Adrenal gland (tissue), 12 donors: ENCODE results near the gene TUBA3D. TPM values are rescaled to one million over a fixed set of nuclear protein-coding genes. Genes with fewer than 3 reads are reported as not detected.
"Not testable (repeated sequence)": the region's sequence is repeated elsewhere in the genome, so short reads cannot be mapped to it uniquely, and the experiment has no call there.

Source experiments
- DNase-seq, 7 donors: peaks; one replicate each; pipeline ENCODE4 v3.0.0-alpha.2; 2019 to 2020
- H3K27ac ChIP-seq, 5 donors: fragments of 200-600 bp; sonication (generic) in 4 of 5; 1 replicate in 3 of 5; 2 replicates in 2 of 5; pipeline versions ENCODE4 v1.5.1 to v1.8.0; 2016 to 2020; ENCODE audit warnings: mild to moderate bottlenecking in 1 of 5
- H3K27me3 ChIP-seq: fragments of 200-600 bp; 2 replicates; pipeline ENCODE4 v1.8.0; 2021
- H3K36me3 ChIP-seq, 2 donors: fragments of 200-600 bp; replicated peaks in 1 of 2; 1 replicate in 1 of 2; 2 replicates in 1 of 2; pipeline versions ENCODE4 v1.5.1 to v1.8.0; 2018 to 2022
- H3K4me1 ChIP-seq, 2 donors: fragments of 200-600 bp; replicated peaks in 1 of 2; 1 replicate in 1 of 2; 2 replicates in 1 of 2; pipeline versions ENCODE4 v1.5.1 to v1.8.0; 2018 to 2021
- H3K4me3 ChIP-seq, 4 donors: fragments of 200-600 bp; sonication (generic) in 3 of 4; one replicate each; pipeline ENCODE4 v1.5.1; 2016 to 2018
- H3K9me3 ChIP-seq, 3 donors: fragments of 200-600 bp; sonication (generic) in 1 of 3; replicated peaks in 1 of 3; 1 replicate in 2 of 3; 2 replicates in 1 of 3; pipeline versions ENCODE4 v1.5.1 to v1.8.0; 2016 to 2021
- POLR2A ChIP-seq, 2 donors: fragments of 450-650 bp; IDR thresholded peaks; one replicate each; pipeline ENCODE4 v1.6.1; 2017; ENCODE audit warnings: antibody characterized with exemption in 2 of 2, mild to moderate bottlenecking in 2 of 2, moderate library complexity in 1 of 2
- WGBS, 4 donors: extraction: QIAGEN DNeasy Blood & Tissue Kit in 2 of 4; methylation state at CpG; one replicate each; pipeline versions ENCODE4 v1.1.5 to v1.1.7; 2013 to 2017; 5-methylcytosine and 5-hydroxymethylcytosine counted together
- intact Hi-C, 2 donors: fragments of 100-400 bp; cut with DNase I; formaldehyde crosslinking; loops; one replicate each; pipeline versions ENCODE4 v1.14.1 to v1.15.0; 2022 to 2023
- polyA plus RNA-seq, 3 donors: library from polyadenylated mRNA; stranded (reverse); fragments of 200-250 nt in 2 of 3; fragments of 350-450 nt in 1 of 3; fragmentation: Illumina TruSeq in 1 of 3; extraction: RNeasy Lipid Tissue Mini Kit (QIAGEN cat#74804) in 1 of 3; gene quantifications; one replicate each; pipeline ENCODE4 v1.2.3, GENCODE V29; 2013 to 2014
- total RNA-seq, 9 donors: library from RNA; depleted of rRNA in 4 of 9; stranded (reverse); fragments of >200 nt in 4 of 9; fragments of 120-200 nt in 1 of 9; fragmentation: NEBNext Ultra II Directional in 1 of 9; extraction: Animal tissue kit (Norgen Biotek cat#: 25700) in 1 of 9; gene quantifications; one replicate each; pipeline versions ENCODE4 v1.1.0 to v1.2.4, GENCODE V29; 2013 to 2023
- TF ChIP-seq, protein P1 (sequence below), 6 experiments: fragments of 450-650 bp in 4 of 6; fragments of 200-600 bp in 2 of 6; sonication (generic) in 1 of 6; IDR thresholded peaks; 1 replicate in 5 of 6; 2 replicates in 1 of 6; pipeline versions ENCODE4 v1.5.1 to v1.8.0; 2016 to 2021; ENCODE audit warnings: antibody characterized with exemption in 6 of 6, mild to moderate bottlenecking in 2 of 6, moderate library complexity in 1 of 6
- donor health status: healthy with polysubstance abuse.
- donor health status: Bipolar disorder and iron deficiency.
- donor health status: DM: yes; HTN: yes; CAD: no.
- donor health status: DM: no; HTN: no; CAD: no.
- donor health status: DM: no; HTN: no; CAD: no.
- donor health status: DM: yes; HTN: yes; CAD: no.

TUBA3D gene
- total and polyA plus RNA-seq, 12 donors = 0.10 TPM; not detected in 11

DNA sequence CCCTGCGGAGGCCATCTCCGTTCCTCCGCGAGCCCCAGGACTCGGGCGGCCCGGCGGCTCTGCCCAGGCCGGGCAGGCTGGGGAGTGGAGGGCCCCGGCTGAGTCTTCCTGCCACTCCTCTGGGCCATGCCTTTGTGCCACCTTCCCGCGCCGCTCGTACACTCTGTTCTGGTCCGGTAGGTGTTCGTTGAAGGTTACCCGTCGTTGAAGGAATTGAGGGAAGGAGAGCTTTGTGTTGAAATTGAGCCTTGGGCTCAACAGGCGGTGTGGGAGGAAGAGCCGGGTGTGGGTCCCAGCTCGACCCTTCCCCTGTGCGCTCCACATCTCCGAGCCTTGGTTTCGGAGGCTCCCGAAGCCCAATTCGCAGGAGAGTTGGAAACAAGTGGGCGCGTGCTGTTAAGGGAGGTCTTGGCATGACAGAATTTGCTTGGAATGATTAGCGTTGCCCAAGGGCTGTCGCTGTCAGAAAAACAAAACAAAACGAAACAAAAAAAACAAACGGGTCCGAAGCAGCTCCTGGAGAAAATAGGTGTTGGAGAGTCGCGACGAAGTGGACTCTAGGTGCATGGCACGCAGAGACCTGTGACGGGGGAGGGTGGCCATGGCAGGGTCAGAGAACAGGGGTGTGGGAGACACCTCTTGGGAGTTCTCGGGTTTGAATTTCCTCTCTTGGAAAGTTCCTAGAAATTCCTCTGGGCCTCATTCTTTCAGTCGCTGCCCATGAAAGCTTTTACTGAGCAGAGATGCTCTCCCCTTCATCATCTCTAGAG, 17.5 kb downstream of the TUBA3D start:
- H3K36me3 ChIP-seq = no peaks in the 10 kb centered on the region
- H3K27me3 ChIP-seq = no peaks in the 10 kb centered on the region
- peaks cover 14 to 18% of the 10 kb centered on the region in 2 donors for H3K4me1 ChIP-seq
- 0 to 1% (median 0%) methylated on average over 21 to 40 of the region's 40 CpGs for WGBS, 4 donors
- no peak for DNase-seq
- TF ChIP-seq, protein P1, sequence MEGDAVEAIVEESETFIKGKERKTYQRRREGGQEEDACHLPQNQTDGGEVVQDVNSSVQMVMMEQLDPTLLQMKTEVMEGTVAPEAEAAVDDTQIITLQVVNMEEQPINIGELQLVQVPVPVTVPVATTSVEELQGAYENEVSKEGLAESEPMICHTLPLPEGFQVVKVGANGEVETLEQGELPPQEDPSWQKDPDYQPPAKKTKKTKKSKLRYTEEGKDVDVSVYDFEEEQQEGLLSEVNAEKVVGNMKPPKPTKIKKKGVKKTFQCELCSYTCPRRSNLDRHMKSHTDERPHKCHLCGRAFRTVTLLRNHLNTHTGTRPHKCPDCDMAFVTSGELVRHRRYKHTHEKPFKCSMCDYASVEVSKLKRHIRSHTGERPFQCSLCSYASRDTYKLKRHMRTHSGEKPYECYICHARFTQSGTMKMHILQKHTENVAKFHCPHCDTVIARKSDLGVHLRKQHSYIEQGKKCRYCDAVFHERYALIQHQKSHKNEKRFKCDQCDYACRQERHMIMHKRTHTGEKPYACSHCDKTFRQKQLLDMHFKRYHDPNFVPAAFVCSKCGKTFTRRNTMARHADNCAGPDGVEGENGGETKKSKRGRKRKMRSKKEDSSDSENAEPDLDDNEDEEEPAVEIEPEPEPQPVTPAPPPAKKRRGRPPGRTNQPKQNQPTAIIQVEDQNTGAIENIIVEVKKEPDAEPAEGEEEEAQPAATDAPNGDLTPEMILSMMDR (IDR thresholded peaks at IDR 0.05) = no peak
- TF ChIP-seq POLR2A (IDR thresholded peaks at IDR 0.05) = no peak
- peak overlapping the region; percentile 62 to 98 (median 87) for H3K27ac ChIP-seq
- no peaks in the 10 kb centered on the region for H3K9me3 ChIP-seq
- H3K4me3 ChIP-seq = peak overlapping the region; percentile 21 to 99 (median 56)
- intact Hi-C loops = loop anchor here (5.0 to 10.0 kb wide), 2 partner anchors 79 to 179 kb away; no protein-coding TSS in a partner anchor

DNA sequence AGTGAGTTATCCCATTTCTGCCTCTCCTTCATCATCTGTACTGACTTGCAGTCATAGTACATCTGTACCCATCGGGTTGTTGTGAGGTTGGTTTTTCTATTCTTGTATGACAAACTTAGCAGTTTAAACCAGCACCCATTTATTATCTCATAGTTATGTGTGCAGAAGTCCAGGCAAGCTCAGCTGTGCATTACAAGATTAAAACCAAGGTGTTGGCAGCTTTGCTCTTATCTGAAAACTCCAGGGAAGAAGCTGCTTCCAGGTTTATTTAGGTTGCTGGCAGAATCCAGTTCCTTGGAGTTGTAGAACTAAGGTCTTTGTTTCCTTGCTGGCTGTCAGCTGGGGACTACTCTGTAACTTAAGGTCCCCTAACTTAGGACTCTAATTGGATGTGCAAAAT, 19.6 kb downstream of the TUBA3D start:
- not testable (repeated sequence) for H3K27me3 ChIP-seq, H3K27ac ChIP-seq, H3K9me3 ChIP-seq, DNase-seq, H3K4me3 ChIP-seq
- WGBS, 4 donors = 73 to 95% (median 89%) methylated on average over 1 of the region's 1 CpG
- peaks cover 17 to 18% of the 10 kb centered on the region in 2 donors for H3K4me1 ChIP-seq
- intact Hi-C loops = loop anchor here in 1 of 2 donors (10.0 kb wide), 1 partner anchor 81 kb away; no protein-coding TSS in a partner anchor
- H3K36me3 ChIP-seq = peaks cover 0 to 11% of the 10 kb centered on the region in 2 donors

DNA sequence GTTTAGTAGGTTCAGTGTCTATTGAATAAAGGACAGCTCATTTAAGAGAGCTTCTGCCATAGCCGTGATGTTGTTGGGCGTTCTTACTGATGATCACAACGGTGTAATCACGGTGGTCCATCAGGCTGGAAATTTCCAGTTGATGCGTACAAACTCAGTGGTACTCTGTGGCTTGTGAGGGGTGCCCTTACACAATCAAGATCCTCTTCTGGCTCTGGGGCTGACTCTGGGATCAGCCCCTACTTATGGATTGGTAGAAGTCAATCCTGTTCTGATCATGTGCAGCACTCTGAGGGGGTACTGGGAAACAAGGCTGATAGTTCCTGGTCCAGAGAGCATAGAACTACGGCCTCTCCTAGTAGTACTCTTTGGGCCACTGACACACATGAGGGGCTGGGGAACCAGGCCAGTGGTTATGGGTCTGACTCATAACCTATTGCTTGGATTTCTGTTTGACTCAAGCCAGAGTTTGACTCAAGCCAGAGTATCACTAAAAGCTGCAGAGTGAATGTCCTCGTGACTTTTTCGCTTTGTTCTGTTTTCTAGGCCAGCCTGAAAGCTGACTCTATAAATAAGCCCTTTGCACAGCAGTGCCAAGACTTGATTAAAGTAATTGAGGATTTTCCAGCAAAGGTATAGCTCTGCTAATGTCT, 22.5 kb downstream of the TUBA3D start:
- TF ChIP-seq POLR2A (IDR thresholded peaks at IDR 0.05) = peak in 1 of 2 donors; percentile 28
- DNase-seq = peak; percentile 62 to 83 (median 74)
- Histone ChIP-seq H3K27ac (peak overlapping the region in 3 of 5 donors; percentile 13 to 65 (median 52)), H3K36me3 (peaks cover 0 to 34% of the 10 kb centered on the region in 2 donors), H3K4me1 (peaks cover 11 to 17% of the 10 kb centered on the region in 2 donors)
- 53 to 71% (median 59%) methylated on average over 8 of the region's 8 CpGs for WGBS, 4 donors
- H3K9me3 ChIP-seq, H3K27me3 ChIP-seq, H3K4me3 ChIP-seq: not testable (repeated sequence)
- intact Hi-C loops = loop anchor here in 1 of 2 donors (10.0 kb wide), 1 partner anchor 84 kb away; no protein-coding TSS in a partner anchor

DNA sequence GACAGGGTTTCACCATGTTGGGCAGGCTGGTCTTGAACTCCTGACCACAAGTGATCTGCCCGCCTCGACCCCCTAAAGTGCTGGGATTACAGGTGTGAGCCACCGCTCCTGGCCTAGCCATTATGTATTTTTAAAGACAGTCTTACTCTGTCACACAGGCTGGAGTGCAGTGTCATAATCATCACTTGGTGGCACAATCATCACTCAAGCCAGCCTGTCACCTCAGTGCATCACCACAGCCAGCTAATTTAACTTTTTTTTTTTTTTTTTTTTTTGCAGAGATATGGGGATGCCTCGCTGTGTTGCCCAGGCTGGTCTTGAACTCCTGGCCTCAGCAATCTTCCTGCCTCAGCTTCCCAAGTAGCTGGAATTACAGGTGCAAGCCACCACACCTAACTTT, 27.7 kb downstream of the TUBA3D start:
- H3K4me1 ChIP-seq, H3K27ac ChIP-seq, H3K9me3 ChIP-seq, intact Hi-C loops, H3K4me3 ChIP-seq, DNase-seq, H3K27me3 ChIP-seq: not testable (repeated sequence)
- peaks cover 0 to 76% of the 10 kb centered on the region in 2 donors for H3K36me3 ChIP-seq
- 87 to 97% (median 92%) methylated on average over 2 to 4 of the region's 4 CpGs for WGBS, 4 donors

DNA sequence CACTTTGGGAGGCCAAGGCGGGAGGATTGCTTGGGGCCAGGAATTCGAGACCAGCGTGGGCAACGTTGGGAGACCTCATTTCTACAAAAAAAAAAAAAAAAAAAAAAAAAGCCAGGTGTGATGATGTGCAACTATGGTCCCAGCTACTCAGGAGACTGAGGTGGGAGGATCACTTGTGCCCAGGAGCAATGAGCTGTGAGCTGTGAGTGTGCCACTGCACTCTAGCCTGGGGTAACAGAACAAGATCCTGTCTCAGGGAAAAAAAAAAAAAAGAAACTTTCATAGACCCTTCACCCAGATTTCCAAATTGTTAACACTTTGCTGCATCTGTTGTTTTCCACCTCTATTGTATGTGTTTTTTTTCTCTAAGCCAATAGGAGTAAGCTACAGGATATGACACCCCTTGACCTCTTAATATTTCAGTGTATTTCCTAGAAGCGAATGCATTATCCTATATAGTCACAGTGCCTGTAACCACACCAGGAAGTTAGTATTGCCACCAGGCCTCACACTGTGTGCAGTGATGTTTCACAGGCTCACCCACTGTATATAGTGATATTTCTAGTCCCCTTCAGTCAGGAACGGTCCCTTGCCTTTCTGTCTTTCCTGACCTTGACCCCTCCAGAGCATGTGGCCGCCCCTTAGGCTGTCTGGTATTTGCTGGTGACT, 28.3 kb downstream of the TUBA3D start:
- DNase-seq, H3K4me3 ChIP-seq, H3K27ac ChIP-seq, H3K9me3 ChIP-seq, intact Hi-C loops, H3K4me1 ChIP-seq, H3K27me3 ChIP-seq: not testable (repeated sequence)
- peaks cover 0 to 80% of the 10 kb centered on the region in 2 donors for H3K36me3 ChIP-seq
- WGBS, 4 donors = 75 to 82% (median 76%) methylated on average over 7 of the region's 7 CpGs

DNA sequence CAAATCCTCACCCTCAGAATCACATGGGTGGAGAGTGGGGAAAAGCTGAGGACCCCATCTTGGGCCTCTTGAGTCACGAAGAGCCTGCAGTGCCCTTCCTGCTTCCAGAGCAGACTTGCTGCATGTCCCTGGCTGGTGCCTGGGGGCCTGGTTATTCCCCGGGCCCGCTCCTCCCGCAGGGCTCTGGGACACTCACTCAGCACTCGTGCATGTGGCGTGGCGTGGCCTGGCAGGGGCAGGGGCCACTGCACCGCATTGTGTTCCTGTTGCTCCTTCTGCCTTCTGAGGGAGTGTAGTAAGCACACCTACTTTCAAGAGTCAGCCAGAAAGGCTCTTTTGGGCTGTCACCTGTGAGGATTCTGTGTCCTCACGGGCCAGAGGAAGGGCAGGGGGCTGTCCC, 33.7 kb downstream of the TUBA3D start:
- intact Hi-C loops = no loop called here
- H3K36me3 ChIP-seq = peaks cover 0 to 39% of the 10 kb centered on the region in 2 donors
- H3K4me3 ChIP-seq = no peak overlapping the region
- no peak for DNase-seq
- no peak overlapping the region for H3K27ac ChIP-seq
- no peaks in the 10 kb centered on the region for H3K27me3 ChIP-seq
- 20 to 86% (median 81%) methylated on average over 1 to 9 of the region's 9 CpGs for WGBS, 4 donors
- no peaks in the 10 kb centered on the region for H3K4me1 ChIP-seq
- no peak for TF ChIP-seq POLR2A (IDR thresholded peaks at IDR 0.05)
- TF ChIP-seq, protein P1 (IDR thresholded peaks at IDR 0.05) = no peak
- no peaks in the 10 kb centered on the region for H3K9me3 ChIP-seq
